Smooth muscle cell (in vitro differentiated cells): Measurements from ENCODE around the gene COL16A1. TPM values are rescaled to one million over a fixed set of nuclear protein-coding genes. Genes with fewer than 3 reads are reported as not detected.

ENCODE experiments used
- DNase-seq: peaks from one replicate; lab custom pipeline; 2025; ENCODE audit not compliant: unreplicated experiment; lab: John Stamatoyannopoulos, UW
- H2AFZ ChIP-seq: fragments of 200-600 bp; sonication (generic); 2 replicates; pipeline ENCODE4 v1.6.0; 2016; ENCODE audit warnings: antibody characterized with exemption, low read depth, mild to moderate bottlenecking
- H3F3A ChIP-seq: fragments of 200-600 bp; sonication (generic); 2 replicates; pipeline ENCODE4 v1.6.0; 2017; ENCODE audit warnings: antibody characterized with exemption, low read depth
- H3K27ac ChIP-seq: fragments of 200-600 bp; sonication (generic); 2 replicates; pipeline ENCODE4 v1.5.1; 2016; ENCODE audit warnings: low read depth, mild to moderate bottlenecking
- H3K27me3 ChIP-seq: fragments of 200-600 bp; sonication (generic); 2 replicates; pipeline ENCODE4 v1.6.1; 2016; ENCODE audit warnings: low read depth, mild to moderate bottlenecking
- H3K36me3 ChIP-seq: fragments of 200-600 bp; sonication (generic); 2 replicates; pipeline ENCODE4 v1.5.1; 2016; ENCODE audit warnings: low read depth
- H3K4me1 ChIP-seq: fragments of 200-600 bp; sonication (generic); 2 replicates; pipeline ENCODE4 v1.5.1; 2016; ENCODE audit warnings: low read depth
- H3K4me2 ChIP-seq: fragments of 200-600 bp; sonication (generic); 2 replicates; pipeline ENCODE4 v1.6.0; 2016; ENCODE audit warnings: mild to moderate bottlenecking
- H3K4me3 ChIP-seq: fragments of 200-600 bp; sonication (generic); 2 replicates; pipeline ENCODE4 v1.5.1; 2016; ENCODE audit warnings: mild to moderate bottlenecking
- H3K79me2 ChIP-seq: fragments of 200-600 bp; sonication (generic); 2 replicates; pipeline ENCODE4 v1.6.0; 2016; ENCODE audit warnings: low read depth, mild to moderate bottlenecking
- H3K9ac ChIP-seq: fragments of 200-600 bp; sonication (generic); 2 replicates; pipeline ENCODE4 v1.6.0; 2016; ENCODE audit warnings: low read depth
- H3K9me3 ChIP-seq: fragments of 200-600 bp; sonication (generic); replicated peaks from 2 replicates; pipeline ENCODE4 v1.5.1; 2016; ENCODE audit warnings: low read depth
- H4K20me1 ChIP-seq: fragments of 200-600 bp; sonication (generic); 2 replicates; pipeline ENCODE4 v1.6.0; 2016; ENCODE audit warnings: low read depth
- CTCF ChIP-seq: fragments of 200-600 bp; sonication (generic); IDR thresholded peaks from 2 replicates; pipeline ENCODE4 v1.5.1; 2017; ENCODE audit warnings: borderline replicate concordance, mild to moderate bottlenecking, antibody characterized with exemption; ENCODE audit not compliant: insufficient read depth, poor library complexity, severe bottlenecking
- WGBS: methylation state at CpG from one replicate; pipeline ENCODE4 v1.1.7; 2016; ENCODE audit warnings: low lambda C conversion rate; 5-methylcytosine and 5-hydroxymethylcytosine counted together
- polyA plus RNA-seq: library from polyadenylated mRNA; unstranded; fragments of >200 nt; fragmentation: Nextera tagmentation; extraction: Ambion mirVana; gene quantifications from 2 replicates; pipeline ENCODE4 v1.2.1, GENCODE V29; 2016
- total RNA-seq: library from RNA; depleted of rRNA; stranded (reverse); fragments of >200 nt; gene quantifications from 2 replicates; pipeline ENCODE4 v1.2.3, GENCODE V29; 2014

The COL16A1 gene
- total RNA-seq (67.3 and 105 TPM in 2 replicates), polyA plus RNA-seq (126 and 152 TPM in 2 replicates)

DNA sequence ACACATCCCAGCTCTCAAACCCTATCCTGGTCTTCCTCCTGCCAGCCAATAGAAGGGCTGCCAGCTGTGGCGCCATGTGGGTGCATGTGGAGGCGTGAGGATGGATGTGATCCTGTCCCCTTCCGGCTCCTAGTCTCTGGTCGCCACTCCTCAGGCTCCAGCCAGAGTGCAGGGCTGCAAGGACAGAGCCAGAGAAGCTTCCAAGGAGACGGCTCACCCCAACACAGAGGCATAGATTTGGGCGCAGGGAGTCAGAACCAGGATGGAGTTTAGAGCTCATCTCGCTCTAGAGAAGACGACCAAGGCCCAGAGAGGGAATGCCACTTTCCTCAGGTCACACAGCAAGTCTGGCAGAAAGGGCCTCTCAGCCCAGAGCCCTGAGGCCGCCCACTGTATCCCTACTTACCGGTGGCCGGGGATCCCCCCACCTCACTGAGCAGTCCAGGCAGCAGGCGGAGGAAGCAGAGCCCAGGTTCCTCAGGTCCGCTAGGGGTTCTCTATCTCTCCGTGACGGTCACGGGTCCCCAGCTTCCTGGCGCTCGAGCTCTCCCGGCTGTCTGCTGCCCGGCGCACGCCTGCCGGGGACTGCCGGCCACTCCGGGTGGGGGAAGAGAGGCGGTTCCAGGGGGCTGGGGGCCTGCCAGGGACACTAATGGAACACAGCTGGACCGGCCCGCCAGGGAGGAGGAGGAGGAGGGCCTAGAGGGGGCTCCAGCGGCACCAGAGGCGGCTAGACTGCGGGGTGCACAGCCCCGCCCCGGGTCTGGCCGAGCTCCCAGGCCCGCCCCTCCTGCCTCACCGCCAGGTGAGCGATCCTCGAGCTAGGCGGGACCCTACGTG is at the start of gene COL16A1:
COL16A1 (minus strand) TSS at position 587 of the 840 bp plus-strand sequence. CDS start 1,824 bp downstream, outside the sequence.
- no peaks in the 10 kb centered on the region for H4K20me1 ChIP-seq
- peaks cover 24% of the 10 kb centered on the region for H3K4me1 ChIP-seq
- no peaks in the 10 kb centered on the region for H3K36me3 ChIP-seq
- peak within 1 kb of the TSS; percentile 93 for H3K27ac ChIP-seq
- no peaks in the 10 kb centered on the region for H3K9me3 ChIP-seq
- no peak for TF ChIP-seq CTCF
- peak within 1 kb of the TSS; percentile 57 for H3K4me3 ChIP-seq
- H3K9ac ChIP-seq = peak within 1 kb of the TSS; percentile 80
- peak; percentile 54 for DNase-seq
- H3K27me3 ChIP-seq = no peaks in the 10 kb centered on the region
- H3K4me2 ChIP-seq = peak within 1 kb of the TSS; percentile 89
- H3K79me2 ChIP-seq = peaks cover 42% of the 10 kb centered on the region
- 27% methylated on average over 20 of the region's 40 CpGs for WGBS
- H3F3A ChIP-seq = peaks cover 42% of the 10 kb centered on the region
- peak within 1 kb of the TSS; percentile 19 for H2AFZ ChIP-seq

GRCh38 chr1:31752952-31753475 is 49.2 kb upstream of the COL16A1 start:
- no peak for DNase-seq
- H2AFZ ChIP-seq = no peak overlapping the region
- no peak overlapping the region for H3K4me2 ChIP-seq
- no peak overlapping the region for H3K27ac ChIP-seq
- peaks cover 14% of the 10 kb centered on the region for H3K4me1 ChIP-seq
- 97% methylated on average over 12 of the region's 12 CpGs for WGBS
- no peaks in the 10 kb centered on the region for H3K9me3 ChIP-seq
- no peaks in the 10 kb centered on the region for H3K79me2 ChIP-seq
- H3K36me3 ChIP-seq = no peaks in the 10 kb centered on the region
- no peak for TF ChIP-seq CTCF
- H4K20me1 ChIP-seq = peaks cover 23% of the 10 kb centered on the region
- no peaks in the 10 kb centered on the region for H3K27me3 ChIP-seq
- peaks cover 2% of the 10 kb centered on the region for H3F3A ChIP-seq
- H3K9ac ChIP-seq = no peak overlapping the region
- no peak overlapping the region for H3K4me3 ChIP-seq

DNA sequence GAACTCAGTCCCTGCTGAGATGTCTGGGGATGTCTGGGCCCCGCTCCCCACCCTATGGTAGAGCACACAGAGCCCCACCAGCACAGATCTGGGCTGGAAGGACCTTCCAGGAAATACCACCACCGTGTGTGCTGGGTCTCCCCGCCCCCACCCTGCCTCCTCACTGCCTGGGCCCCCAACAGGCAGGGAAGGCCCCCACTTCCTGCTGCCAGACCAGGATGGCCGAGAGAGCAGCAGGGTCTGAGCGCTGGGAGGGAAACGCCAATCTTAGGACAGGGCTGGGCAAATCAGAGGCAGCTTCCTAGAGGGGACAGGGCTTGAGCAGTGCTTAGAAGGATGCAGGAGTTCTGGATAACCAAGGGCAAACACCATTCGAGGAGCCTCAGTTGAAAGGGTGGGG is 48.4 kb upstream of the COL16A1 start:
- peaks cover 2% of the 10 kb centered on the region for H3F3A ChIP-seq
- H4K20me1 ChIP-seq = peaks cover 17% of the 10 kb centered on the region
- H3K4me1 ChIP-seq = peaks cover 14% of the 10 kb centered on the region
- peak overlapping the region; percentile 44 for H3K4me2 ChIP-seq
- no peak for DNase-seq
- H3K4me3 ChIP-seq = no peak overlapping the region
- H3K9ac ChIP-seq = no peak overlapping the region
- TF ChIP-seq CTCF = no peak
- H3K27ac ChIP-seq = no peak overlapping the region
- no peak overlapping the region for H2AFZ ChIP-seq
- H3K9me3 ChIP-seq = no peaks in the 10 kb centered on the region
- no peaks in the 10 kb centered on the region for H3K36me3 ChIP-seq
- H3K27me3 ChIP-seq = no peaks in the 10 kb centered on the region
- no peaks in the 10 kb centered on the region for H3K79me2 ChIP-seq
- 47% methylated on average over 5 of the region's 7 CpGs for WGBS
